Measurements from ENCODE around the gene STXBP6. TPM values are rescaled to one million over a fixed set of nuclear protein-coding genes. Genes with fewer than 3 reads are reported as not detected.
"Not testable (repeated sequence)": the region's sequence is repeated elsewhere in the genome, so short reads cannot be mapped to it uniquely, and the experiment has no call there.

Gene STXBP6
- total RNA-seq, 1 donor from 2014 or later = 0.51 TPM

DNA sequence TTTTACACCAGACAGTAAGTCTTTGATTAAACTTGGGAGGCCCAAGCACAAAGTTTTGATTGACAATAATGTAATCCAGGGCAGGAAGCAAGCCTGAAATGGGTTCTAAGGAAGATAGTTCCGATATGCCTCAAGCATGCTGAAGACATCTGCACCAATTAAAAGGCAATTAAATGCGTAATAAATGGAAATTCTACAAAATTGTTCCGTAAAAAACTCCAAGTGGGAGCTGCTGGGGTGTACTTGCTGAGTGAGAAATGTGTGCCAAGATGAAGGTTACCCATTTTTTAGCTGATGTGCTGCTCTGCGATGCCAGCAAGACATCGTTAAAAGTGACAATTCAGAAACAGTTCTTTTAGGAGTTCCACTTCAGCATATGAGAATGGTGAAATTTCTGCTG, 269.7 kb downstream of the STXBP6 start:
- Mint-ChIP-seq H3K4me3 (ENCODE audit: unreplicated experiment) (no peak overlapping the region), H3K27ac (ENCODE audit: unreplicated experiment) (no peak overlapping the region), H3K27me3 (ENCODE audit: unreplicated experiment) (peaks cover 1% of the 10 kb centered on the region), H3K36me3 (ENCODE audit: low read depth, unreplicated experiment) (no peaks in the 10 kb centered on the region), H3K4me1 (ENCODE audit: unreplicated experiment) (no peaks in the 10 kb centered on the region), H3K9me3 (ENCODE audit: unreplicated experiment) (no peaks in the 10 kb centered on the region)
- no peak for DNase-seq (ENCODE audit: low spot score)
- TF ChIP-seq, protein P1, sequence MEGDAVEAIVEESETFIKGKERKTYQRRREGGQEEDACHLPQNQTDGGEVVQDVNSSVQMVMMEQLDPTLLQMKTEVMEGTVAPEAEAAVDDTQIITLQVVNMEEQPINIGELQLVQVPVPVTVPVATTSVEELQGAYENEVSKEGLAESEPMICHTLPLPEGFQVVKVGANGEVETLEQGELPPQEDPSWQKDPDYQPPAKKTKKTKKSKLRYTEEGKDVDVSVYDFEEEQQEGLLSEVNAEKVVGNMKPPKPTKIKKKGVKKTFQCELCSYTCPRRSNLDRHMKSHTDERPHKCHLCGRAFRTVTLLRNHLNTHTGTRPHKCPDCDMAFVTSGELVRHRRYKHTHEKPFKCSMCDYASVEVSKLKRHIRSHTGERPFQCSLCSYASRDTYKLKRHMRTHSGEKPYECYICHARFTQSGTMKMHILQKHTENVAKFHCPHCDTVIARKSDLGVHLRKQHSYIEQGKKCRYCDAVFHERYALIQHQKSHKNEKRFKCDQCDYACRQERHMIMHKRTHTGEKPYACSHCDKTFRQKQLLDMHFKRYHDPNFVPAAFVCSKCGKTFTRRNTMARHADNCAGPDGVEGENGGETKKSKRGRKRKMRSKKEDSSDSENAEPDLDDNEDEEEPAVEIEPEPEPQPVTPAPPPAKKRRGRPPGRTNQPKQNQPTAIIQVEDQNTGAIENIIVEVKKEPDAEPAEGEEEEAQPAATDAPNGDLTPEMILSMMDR (IDR thresholded peaks at IDR 0.05; ENCODE audit: unreplicated experiment) = no peak

DNA sequence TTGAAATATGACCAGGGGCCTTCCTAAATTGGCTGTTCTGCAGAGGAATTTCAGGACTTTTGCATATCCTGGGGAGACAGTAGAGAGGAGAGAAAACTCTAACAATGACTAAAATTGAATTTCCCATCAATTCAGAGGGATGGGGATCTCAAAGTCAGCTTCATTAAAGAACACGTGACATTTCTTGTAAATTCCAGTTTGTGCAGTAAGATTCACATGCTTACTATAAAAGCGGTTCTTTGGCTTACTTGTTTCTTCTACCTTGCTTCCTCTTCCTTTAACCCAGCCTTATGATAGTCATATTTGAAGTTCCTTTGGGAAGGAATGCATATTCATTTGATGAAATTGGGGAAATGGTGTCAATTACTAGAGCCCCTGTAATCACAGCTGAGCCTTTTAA, 272.3 kb downstream of the STXBP6 start:
- H3K4me3 Mint-ChIP-seq (ENCODE audit: unreplicated experiment) = no peak overlapping the region
- peaks cover 3% of the 10 kb centered on the region for H3K27me3 Mint-ChIP-seq (ENCODE audit: unreplicated experiment)
- H3K27ac Mint-ChIP-seq (ENCODE audit: unreplicated experiment) = no peak overlapping the region
- H3K36me3 Mint-ChIP-seq (ENCODE audit: low read depth, unreplicated experiment) = no peaks in the 10 kb centered on the region
- no peaks in the 10 kb centered on the region for H3K9me3 Mint-ChIP-seq (ENCODE audit: unreplicated experiment)
- DNase-seq (ENCODE audit: low spot score) = no peak
- H3K4me1 Mint-ChIP-seq (ENCODE audit: unreplicated experiment) = no peaks in the 10 kb centered on the region
- TF ChIP-seq, protein P1 (IDR thresholded peaks at IDR 0.05; ENCODE audit: unreplicated experiment) = no peak

DNA sequence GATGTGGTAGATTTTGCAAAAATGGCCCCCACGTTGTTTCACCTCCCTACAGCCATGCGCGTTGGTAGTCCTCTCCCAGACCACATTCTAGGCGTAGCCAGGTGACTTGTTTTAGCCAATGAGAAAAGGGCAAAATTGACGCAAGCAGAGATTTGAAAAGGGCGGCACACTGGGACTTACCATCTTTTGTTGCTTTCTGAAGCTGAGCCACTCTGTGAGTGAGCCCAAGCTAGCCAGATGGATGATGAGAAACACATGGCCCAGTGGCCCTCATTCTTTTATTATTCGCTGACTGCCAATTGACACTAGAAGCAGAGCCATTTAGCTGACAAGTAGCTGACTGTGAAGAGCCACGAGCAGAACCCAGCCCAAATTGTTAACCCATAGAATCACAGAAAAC, 274.0 kb downstream of the STXBP6 start:
- no peak overlapping the region for H3K4me3 Mint-ChIP-seq (ENCODE audit: unreplicated experiment)
- DNase-seq (ENCODE audit: low spot score) = no peak
- H3K9me3 Mint-ChIP-seq (ENCODE audit: unreplicated experiment) = no peaks in the 10 kb centered on the region
- H3K27me3 Mint-ChIP-seq (ENCODE audit: unreplicated experiment) = peaks cover 3% of the 10 kb centered on the region
- H3K4me1 Mint-ChIP-seq (ENCODE audit: unreplicated experiment) = no peaks in the 10 kb centered on the region
- TF ChIP-seq, protein P1 (IDR thresholded peaks at IDR 0.05; ENCODE audit: unreplicated experiment) = no peak
- H3K27ac Mint-ChIP-seq (ENCODE audit: unreplicated experiment) = no peak overlapping the region
- no peaks in the 10 kb centered on the region for H3K36me3 Mint-ChIP-seq (ENCODE audit: low read depth, unreplicated experiment)

DNA sequence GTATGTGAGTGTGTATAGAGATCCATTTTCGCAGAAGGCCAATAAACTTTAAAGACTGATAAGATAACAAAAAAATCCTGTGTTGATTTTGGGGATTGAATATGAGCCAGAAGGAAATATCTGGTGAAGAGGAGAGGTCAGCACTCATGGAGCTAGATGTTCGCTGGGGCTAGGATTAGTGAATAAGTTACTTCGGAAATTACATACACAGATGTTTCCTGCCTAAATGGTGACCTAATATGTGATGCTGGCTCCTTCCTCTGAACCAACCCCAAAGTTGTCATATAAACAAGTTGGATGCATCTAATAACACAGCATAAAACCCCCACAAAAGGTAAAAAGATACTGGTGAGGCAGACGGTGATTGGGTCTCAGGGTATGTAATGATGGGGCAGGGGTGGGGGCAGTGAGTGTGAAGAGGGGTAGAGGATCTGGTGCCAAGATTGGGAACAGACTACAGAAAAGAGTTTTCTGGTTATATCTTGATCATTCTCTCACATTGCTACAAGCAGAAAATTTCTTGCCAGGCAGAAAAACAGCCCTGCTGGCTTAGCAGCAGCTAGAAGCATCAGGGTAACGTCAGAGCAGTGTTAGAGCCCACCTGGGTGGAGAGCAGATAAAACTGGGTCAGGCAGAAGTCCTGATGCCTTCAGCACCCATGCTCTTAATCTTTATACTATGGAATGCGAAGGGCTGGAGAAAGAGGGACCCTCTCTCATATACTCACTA, 275.6 kb downstream of the STXBP6 start:
- no peak overlapping the region for H3K4me3 Mint-ChIP-seq (ENCODE audit: unreplicated experiment)
- H3K27ac Mint-ChIP-seq (ENCODE audit: unreplicated experiment) = no peak overlapping the region
- no peak for DNase-seq (ENCODE audit: low spot score)

DNA sequence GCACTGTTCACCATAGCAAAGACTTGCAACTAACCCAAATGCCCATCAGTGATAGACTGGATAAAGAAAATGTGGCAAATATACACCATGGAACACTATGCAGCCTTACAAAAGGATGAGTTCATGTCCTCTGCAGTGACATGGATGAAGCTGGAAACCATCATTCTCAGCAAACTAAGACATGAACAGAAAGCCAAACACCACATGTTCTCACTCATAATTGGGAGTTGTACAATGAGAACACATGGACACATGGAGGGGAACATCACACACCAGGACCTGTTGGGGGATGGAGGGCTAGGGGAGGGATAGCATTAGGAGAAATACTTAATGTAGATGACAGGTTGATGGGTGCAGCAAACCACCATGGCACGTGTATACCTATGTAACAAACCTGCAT, 276.4 kb downstream of the STXBP6 start:
- H3K27ac Mint-ChIP-seq (ENCODE audit: unreplicated experiment); H3K4me1 Mint-ChIP-seq (ENCODE audit: unreplicated experiment): not testable (repeated sequence)

More for the DNA sequence above, 275.6 kb downstream of the STXBP6 start:
- Mint-ChIP-seq H3K36me3 (ENCODE audit: low read depth, unreplicated experiment) (no peaks in the 10 kb centered on the region), H3K4me1 (ENCODE audit: unreplicated experiment) (no peaks in the 10 kb centered on the region), H3K27me3 (ENCODE audit: unreplicated experiment) (peaks cover 4% of the 10 kb centered on the region), H3K9me3 (ENCODE audit: unreplicated experiment) (no peaks in the 10 kb centered on the region)
- TF ChIP-seq, protein P1 (IDR thresholded peaks at IDR 0.05; ENCODE audit: unreplicated experiment) = no peak

More for the DNA sequence above, 276.4 kb downstream of the STXBP6 start:
- not testable (repeated sequence) for H3K4me3 Mint-ChIP-seq (ENCODE audit: unreplicated experiment); H3K9me3 Mint-ChIP-seq (ENCODE audit: unreplicated experiment); DNase-seq (ENCODE audit: low spot score); H3K27me3 Mint-ChIP-seq (ENCODE audit: unreplicated experiment); H3K36me3 Mint-ChIP-seq (ENCODE audit: low read depth, unreplicated experiment)

Measured in endothelial cell (in vitro differentiated cells).